Stimulated activated naive CD4-positive, alpha-beta T cell treated with Interleukin-2 at 50 U/mL for 16 hours (primary cell): ENCODE data around the gene IGLL5.

Source experiments
- DNase-seq: peaks from one replicate; lab custom pipeline; 2025; lab: John Stamatoyannopoulos, UW

Gene IGLL5

GRCh38 chr22:22863001-22863400, 24.6 kb upstream of the IGLL5 start:
- DNase-seq: no peak

GRCh38 chr22:22865311-22866072, 22.1 kb upstream of the IGLL5 start:
- no peak for DNase-seq

- no peak for DNase-seq
Observed at GRCh38 chr22:22866381-22867111, 21.1 kb upstream of the IGLL5 start.

GRCh38 chr22:22867996-22868715, 19.5 kb upstream of the IGLL5 start:
- DNase-seq: no peak

GRCh38 chr22:22870577-22871404, 16.8 kb upstream of the IGLL5 start:
- DNase-seq: no peak

- DNase-seq: no peak
Observed at GRCh38 chr22:22871536-22872278, 15.9 kb upstream of the IGLL5 start.

GRCh38 chr22:22872722-22873708, 14.6 kb upstream of the IGLL5 start:
- DNase-seq: no peak

- DNase-seq: peak; percentile 71
Observed at GRCh38 chr22:22877523-22878210, 9.9 kb upstream of the IGLL5 start.

GRCh38 chr22:22878211-22878570, 9.4 kb upstream of the IGLL5 start:
- no peak for DNase-seq

- DNase-seq: no peak
Observed at GRCh38 chr22:22878801-22879674, 8.6 kb upstream of the IGLL5 start.

GRCh38 chr22:22879675-22880155, 7.9 kb upstream of the IGLL5 start:
- DNase-seq: no peak

- DNase-seq: no peak
Observed at GRCh38 chr22:22880645-22881044, 7.0 kb upstream of the IGLL5 start.

GRCh38 chr22:22881116-22882000, 6.3 kb upstream of the IGLL5 start:
- no peak for DNase-seq

GRCh38 chr22:22882033-22882717, 5.4 kb upstream of the IGLL5 start:
- no peak for DNase-seq

- no peak for DNase-seq
Observed at GRCh38 chr22:22883090-22883727, 4.4 kb upstream of the IGLL5 start.
